Omental fat pad (tissue), 4 donors: ENCODE results near the gene THSD7B. TPM values are rescaled to one million over a fixed set of nuclear protein-coding genes. Genes with fewer than 3 reads are reported as not detected.

Source experiments
- ATAC-seq: fragments of 150-250 bp; one replicate; pipeline ENCODE4 v1.9.1; 2016; ENCODE audit warnings: mild to moderate bottlenecking, moderate library complexity; ENCODE audit not compliant: low FRiP score
- DNase-seq: peaks from one replicate; pipeline ENCODE4 v3.0.0-alpha.2; 2019; ENCODE audit warnings: low spot score
- CTCF ChIP-seq, 3 donors: fragments of 450-650 bp; IDR thresholded peaks; one replicate each; pipeline ENCODE4 v1.5.1; 2016 to 2017; ENCODE audit warnings: antibody characterized with exemption in 3 of 3, mild to moderate bottlenecking in 3 of 3, moderate library complexity in 2 of 3
- total RNA-seq, 4 donors: library from RNA; depleted of rRNA; stranded (reverse); fragments of >200 nt; gene quantifications; one replicate each; pipeline ENCODE4 v1.1.0, GENCODE V29; 2016

The THSD7B gene
- total RNA-seq, 4 donors from 2014 or later: 0.74 to 12.9 (median 2.5) TPM

DNA sequence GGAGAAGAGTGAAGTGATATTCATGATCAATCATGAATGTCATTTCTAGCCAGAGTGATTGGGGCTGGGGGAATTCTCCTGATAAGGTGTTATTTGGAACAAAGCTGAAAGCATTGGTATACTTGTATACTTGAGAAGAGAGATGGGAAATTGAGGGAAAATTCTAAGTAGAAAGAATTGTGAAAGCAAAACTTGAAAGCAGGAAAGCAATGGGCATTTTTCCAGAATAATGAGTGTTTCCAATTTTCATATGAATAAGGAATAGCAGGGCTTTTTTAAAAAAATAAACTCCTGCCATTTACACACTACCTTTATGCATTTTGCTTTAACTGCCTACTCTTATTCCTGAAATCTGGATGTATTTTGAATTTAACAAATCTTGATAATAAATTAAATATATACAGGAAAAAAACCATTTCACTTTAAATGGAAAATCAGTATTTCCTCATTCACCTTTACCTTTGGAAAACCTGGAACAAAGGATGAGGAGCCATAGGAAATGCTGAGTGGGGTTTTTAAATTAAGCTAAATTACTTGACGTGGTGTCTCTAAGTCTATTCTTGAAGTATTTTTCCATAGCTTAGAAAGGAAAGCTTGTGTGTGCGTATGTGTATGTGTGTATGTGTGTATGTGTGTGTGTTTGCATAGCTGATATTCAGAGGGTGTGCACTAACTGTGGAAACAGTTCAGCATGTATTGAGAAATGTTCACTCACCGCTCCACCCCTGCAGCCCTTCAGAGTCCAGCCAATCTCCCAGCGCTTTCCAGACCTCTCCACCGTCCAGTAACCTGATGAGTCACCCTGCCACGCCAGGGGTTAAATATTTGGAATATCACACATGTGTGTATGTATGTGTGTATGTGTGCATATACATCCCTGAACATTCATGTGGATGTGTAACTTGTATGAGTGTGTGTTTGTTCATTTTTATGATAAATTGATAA is 427.3 kb downstream of the THSD7B start:
- no peak for DNase-seq
- no peak for TF ChIP-seq CTCF (IDR thresholded peaks at IDR 0.05)
- no peak for ATAC-seq

GRCh38 chr2:137193401-137193800 is 428.1 kb downstream of the THSD7B start:
- ATAC-seq: no peak

DNA sequence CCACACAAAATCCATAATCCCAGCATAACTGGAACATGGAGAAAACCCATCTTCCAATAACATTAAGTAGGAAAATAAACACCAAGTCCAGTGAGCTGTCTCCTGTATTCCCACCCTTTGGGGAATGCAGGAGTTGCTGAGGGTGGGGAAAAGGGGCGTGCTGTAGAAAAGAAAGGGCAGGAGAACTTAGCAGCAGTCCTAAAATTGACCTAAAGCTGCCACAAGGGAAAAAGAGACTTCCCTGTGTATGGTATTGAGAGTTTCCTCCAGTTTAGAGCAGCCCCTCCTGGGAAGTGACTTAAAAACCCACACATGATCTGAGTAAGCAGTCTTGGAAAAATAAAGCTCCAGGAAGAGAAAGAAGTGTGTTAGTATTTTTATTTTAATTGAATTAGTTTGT is 428.8 kb downstream of the THSD7B start:
- ATAC-seq (no peak), DNase-seq (no peak)
- no peak for TF ChIP-seq CTCF (IDR thresholded peaks at IDR 0.05)

More at GRCh38 chr2:137193401-137193800, 428.1 kb downstream of the THSD7B start:
- TF ChIP-seq CTCF (IDR thresholded peaks at IDR 0.05): no peak
- DNase-seq: no peak

GRCh38 chr2:137199751-137200150 is 434.4 kb downstream of the THSD7B start:
- no peak for ATAC-seq
- TF ChIP-seq CTCF (IDR thresholded peaks at IDR 0.05): no peak
- DNase-seq: no peak

- DNase-seq (no peak), ATAC-seq (no peak)
- TF ChIP-seq CTCF (IDR thresholded peaks at IDR 0.05): no peak
Observed at GRCh38 chr2:137202318-137202717, 437.0 kb downstream of the THSD7B start.

GRCh38 chr2:137205324-137205723 is 440.0 kb downstream of the THSD7B start:
- TF ChIP-seq CTCF (IDR thresholded peaks at IDR 0.05): no peak
- DNase-seq: no peak
- no peak for ATAC-seq

GRCh38 chr2:137206069-137206468 is 440.7 kb downstream of the THSD7B start:
- no peak for ATAC-seq
- TF ChIP-seq CTCF (IDR thresholded peaks at IDR 0.05): no peak
- no peak for DNase-seq
